ENCODE results near the gene TMEM132E.

Gene TMEM132E

GRCh38 chr17:34606763-34607162 lies 27.4 kb downstream of the TMEM132E start:
- no peak for DNase-seq (ENCODE audit: low spot score)

- DNase-seq (ENCODE audit: low spot score) = no peak
Observed at GRCh38 chr17:34607917-34608316, 28.5 kb downstream of the TMEM132E start.

- no peak for DNase-seq (ENCODE audit: low spot score)
Observed at GRCh38 chr17:34609210-34609609, 29.8 kb downstream of the TMEM132E start.

GRCh38 chr17:34610039-34610438 lies 30.7 kb downstream of the TMEM132E start:
- DNase-seq (ENCODE audit: low spot score) = no peak

GRCh38 chr17:34610506-34610905 lies 31.1 kb downstream of the TMEM132E start:
- DNase-seq (ENCODE audit: low spot score) = no peak

- DNase-seq (ENCODE audit: low spot score) = peak; percentile 66
Observed at GRCh38 chr17:34613064-34614019, 34.0 kb downstream of the TMEM132E start.

- no peak for DNase-seq (ENCODE audit: low spot score)
Observed at GRCh38 chr17:34614698-34615097, 35.3 kb downstream of the TMEM132E start.

GRCh38 chr17:34615326-34615725 lies 35.9 kb downstream of the TMEM132E start:
- DNase-seq (ENCODE audit: low spot score) = no peak

- DNase-seq (ENCODE audit: low spot score) = no peak
Observed at GRCh38 chr17:34616148-34616547, 36.8 kb downstream of the TMEM132E start.

- DNase-seq (ENCODE audit: low spot score) = no peak
Observed at GRCh38 chr17:34617398-34617797, 38.0 kb downstream of the TMEM132E start.

GRCh38 chr17:34619687-34620217 lies 40.4 kb downstream of the TMEM132E start:
- no peak for DNase-seq (ENCODE audit: low spot score)

- no peak for DNase-seq (ENCODE audit: low spot score)
Observed at GRCh38 chr17:34620458-34620857, 41.1 kb downstream of the TMEM132E start.

- no peak for DNase-seq (ENCODE audit: low spot score)
Observed at GRCh38 chr17:34622862-34623623, 43.7 kb downstream of the TMEM132E start.

GRCh38 chr17:34623856-34624766 lies 44.7 kb downstream of the TMEM132E start:
- DNase-seq (ENCODE audit: low spot score) = no peak

GRCh38 chr17:34624767-34625383 lies 45.5 kb downstream of the TMEM132E start:
- DNase-seq (ENCODE audit: low spot score) = no peak

GRCh38 chr17:34626121-34626681 lies 46.8 kb downstream of the TMEM132E start:
- no peak for DNase-seq (ENCODE audit: low spot score)

- DNase-seq (ENCODE audit: low spot score) = no peak
Observed at GRCh38 chr17:34628879-34629278, 49.5 kb downstream of the TMEM132E start.

- DNase-seq (ENCODE audit: low spot score) = no peak
Observed at GRCh38 chr17:34633351-34633750, 54.0 kb downstream of the TMEM132E start.

GRCh38 chr17:34633760-34634159 lies 54.4 kb downstream of the TMEM132E start:
- no peak for DNase-seq (ENCODE audit: low spot score)

- no peak for DNase-seq (ENCODE audit: low spot score)
Observed at GRCh38 chr17:34634551-34635160, 55.3 kb downstream of the TMEM132E start.
